HepG2 (cell line): ENCODE measurements around the gene DCC. TPM values are rescaled to one million over a fixed set of nuclear protein-coding genes. Genes with fewer than 3 reads are reported as not detected.

Experiments used
- ATAC-seq: fragments of 200-7000 bp; cut with Tn5 transposase; 3 replicates; pipeline ENCODE4 v1.9.1; 2020; ENCODE audit warnings: mild to moderate bottlenecking, moderate library complexity
- BruUV-seq: library from RNA; stranded (reverse); fragments of 400-500 nt; replicated peaks from 2 replicates; lab custom pipeline; 2021; lab: Mats Ljungman, UMichigan
- CTCF ChIA-PET: fragments of 300-600 bp; formaldehyde crosslinking; extraction: SDS; loops from one replicate; lab custom pipeline; 2021; ENCODE audit warnings: low total read pairs, inconsistent platforms, low intra/inter-chr PET ratio; lab: Yijun Ruan, JAX
- POLR2A ChIA-PET: fragments of 350-600 bp; sonication (Branson Sonifier 250); formaldehyde crosslinking; loops from one replicate; lab custom pipeline; 2020; ENCODE audit warnings: antibody characterized with exemption, inconsistent platforms; lab: Yijun Ruan, JAX
- DNase-seq: peaks from one replicate; pipeline ENCODE4 v3.0.0-alpha.2; 2015; ENCODE audit warnings: low spot score
- FAIRE-seq: peaks from 3 replicates; lab custom pipeline; 2011; peaks lifted over from hg19 to GRCh38; lab: Jason Lieb, UNC
- H2AFZ ChIP-seq: one replicate; pipeline ENCODE4 v1.6.1; 2011; ENCODE audit warnings: low read length, inconsistent platforms
- H3K27ac ChIP-seq: fragments of 300-600 bp; 3 replicates; pipeline ENCODE4 v1.8.0; 2011; ENCODE audit warnings: mixed run types, mild to moderate bottlenecking, mixed read lengths, low read length, inconsistent platforms; ENCODE audit not compliant: insufficient read depth; ENCODE audit errors: extremely low read length
- H3K27me3 ChIP-seq, 2 experiments: fragments of 200-600 bp in 1 of 2; 2 replicates in 1 of 2; 3 replicates in 1 of 2; pipeline versions ENCODE4 v1.6.0 to v1.8.0; 2011; ENCODE audit warnings: low read length in 2 of 2, mild to moderate bottlenecking in 2 of 2, moderate library complexity in 2 of 2, inconsistent platforms in 1 of 2; ENCODE audit not compliant: insufficient read depth in 2 of 2, control insufficient read depth in 1 of 2
- H3K36me3 ChIP-seq, 2 experiments: fragments of 200-600 bp in 1 of 2; replicated peaks in 1 of 2; 2 replicates in 1 of 2; 3 replicates in 1 of 2; pipeline versions ENCODE4 v1.5.1 to v1.8.0; 2011; ENCODE audit warnings: low read length in 2 of 2, inconsistent platforms in 1 of 2; ENCODE audit not compliant: insufficient read depth in 2 of 2, control insufficient read depth in 1 of 2
- H3K4me1 ChIP-seq: 2 replicates; pipeline ENCODE4 v1.5.1; 2012; ENCODE audit warnings: low read length, inconsistent platforms; ENCODE audit not compliant: insufficient read depth
- H3K4me2 ChIP-seq: 2 replicates; pipeline ENCODE4 v1.6.0; 2011; ENCODE audit warnings: low read depth, low read length, inconsistent platforms
- H3K4me3 ChIP-seq, 3 experiments: fragments of 200-600 bp in 1 of 3; sonication (generic), shearing (Covaris generic) in 1 of 3; replicated peaks in 1 of 3; 2 replicates each; pipeline ENCODE4 v1.5.1; 2011 to 2016; ENCODE audit warnings: low read length in 3 of 3, inconsistent platforms in 2 of 3, low read depth in 2 of 3, mild to moderate bottlenecking in 2 of 3, control low read depth in 1 of 3, mixed read lengths in 1 of 3; ENCODE audit not compliant: insufficient read depth in 1 of 3
- H3K79me2 ChIP-seq: one replicate; pipeline ENCODE4 v1.6.1; 2011; ENCODE audit warnings: low read length, inconsistent platforms; ENCODE audit not compliant: insufficient read depth
- H3K9ac ChIP-seq: 2 replicates; pipeline ENCODE4 v1.6.0; 2011; ENCODE audit warnings: mild to moderate bottlenecking, low read depth, low read length, inconsistent platforms; ENCODE audit not compliant: insufficient read depth
- H3K9me3 ChIP-seq: 2 replicates; pipeline ENCODE4 v1.5.1; 2012; ENCODE audit warnings: mild to moderate bottlenecking, low read length
- H4K20me1 ChIP-seq: 2 replicates; pipeline ENCODE4 v1.6.0; 2011; ENCODE audit warnings: inconsistent platforms, mild to moderate bottlenecking, low read length, moderate library complexity; ENCODE audit not compliant: insufficient read depth
- FLYWCH1 ChIP-seq: sonication (generic); formaldehyde crosslinking; IDR thresholded peaks from 2 replicates; pipeline ENCODE4 v1.8.1; 2023; ENCODE audit warnings: mild to moderate bottlenecking, missing genetic modification reagents
- KLF9 ChIP-seq: IDR thresholded peaks from 2 replicates; pipeline ENCODE4 v1.6.1; 2016; ENCODE audit warnings: low read depth
- NBN ChIP-seq: fragments of 450-650 bp; conservative IDR thresholded peaks from 2 replicates; pipeline ENCODE4 v1.6.1; 2017
- NFYB ChIP-seq: sonication (generic); formaldehyde crosslinking; IDR thresholded peaks from 2 replicates; pipeline ENCODE4 v1.4.0; 2020; ENCODE audit warnings: missing genetic modification reagents
- NR0B2 ChIP-seq: sonication (generic); formaldehyde crosslinking; IDR thresholded peaks from 2 replicates; pipeline ENCODE4 v1.4.0; 2020; ENCODE audit warnings: mild to moderate bottlenecking, missing genetic modification reagents
- PHF8 ChIP-seq: sonication (generic); formaldehyde crosslinking; IDR thresholded peaks from 2 replicates; pipeline ENCODE4 v1.5.0; 2020; ENCODE audit warnings: missing genetic modification reagents
- RELA ChIP-seq: sonication (generic); formaldehyde crosslinking; IDR thresholded peaks from 2 replicates; pipeline ENCODE4 v1.4.0; 2020; ENCODE audit warnings: missing genetic modification reagents
- REXO4 ChIP-seq: sonication (generic); formaldehyde crosslinking; IDR thresholded peaks from 2 replicates; pipeline ENCODE4 v1.8.0; 2022; ENCODE audit warnings: missing genetic modification reagents, mild to moderate bottlenecking, borderline replicate concordance
- THAP8 ChIP-seq: sonication (generic); formaldehyde crosslinking; IDR thresholded peaks from 2 replicates; pipeline ENCODE4 v1.5.1; 2020; ENCODE audit warnings: missing genetic modification reagents, mild to moderate bottlenecking, borderline replicate concordance
- ZBTB3 ChIP-seq: sonication (generic); formaldehyde crosslinking; IDR thresholded peaks from 2 replicates; pipeline ENCODE4 v1.4.0; 2020; ENCODE audit warnings: low read depth, mild to moderate bottlenecking, moderate library complexity, missing genetic modification reagents, borderline replicate concordance
- ZNF274 ChIP-seq: sonication (generic); formaldehyde crosslinking; IDR thresholded peaks from 2 replicates; pipeline ENCODE4 v1.5.1; 2020; ENCODE audit warnings: mild to moderate bottlenecking, missing genetic modification reagents
- ZNF33A ChIP-seq: sonication (generic); formaldehyde crosslinking; IDR thresholded peaks from 2 replicates; pipeline ENCODE4 v1.5.1; 2020; ENCODE audit warnings: missing genetic modification reagents, mild to moderate bottlenecking, moderate library complexity, borderline replicate concordance
- ZNF468 ChIP-seq: sonication (generic); formaldehyde crosslinking; IDR thresholded peaks from 2 replicates; pipeline ENCODE4 v1.8.0; 2022; ENCODE audit warnings: mild to moderate bottlenecking, moderate library complexity, missing genetic modification reagents
- ZNF513 ChIP-seq: sonication (generic); formaldehyde crosslinking; conservative IDR thresholded peaks from 2 replicates; pipeline ENCODE4 v1.5.0; 2020; ENCODE audit warnings: missing genetic modification reagents
- ZZZ3 ChIP-seq: sonication (generic); formaldehyde crosslinking; IDR thresholded peaks from 2 replicates; pipeline ENCODE4 v1.4.0; 2020; ENCODE audit warnings: missing genetic modification reagents, mild to moderate bottlenecking, borderline replicate concordance
- WGBS: methylation state at CpG from one replicate; pipeline ENCODE4 v1.1.6; 2017; ENCODE audit warnings: low lambda C conversion rate; 5-methylcytosine and 5-hydroxymethylcytosine counted together
- in situ Hi-C: cut with HindIII; loops from 2 replicates; pipeline ENCODE4 v1.10.0; 2017; ENCODE audit warnings: low pct_unique_long_range_greater_than_20kb; ENCODE audit not compliant: extremely low pct_ligation_motif_present
- intact Hi-C: fragments of 100-400 bp; cut with micrococcal nuclease; formaldehyde crosslinking; loops from one replicate; pipeline ENCODE4 v1.10.0; 2022; ENCODE audit not compliant: unreplicated experiment
- polyA plus RNA-seq, 8 experiments: library from polyadenylated mRNA; depleted of rRNA in 3 of 8; stranded (reverse) in 7 of 8; unstranded in 1 of 8; fragments of >200 nt; fragmentation: Illumina TruSeq in 4 of 8; extraction: Trizol in 4 of 8; gene quantifications; 2 replicates each; pipeline versions ENCODE4 v1.2.1 to v1.2.3, GENCODE V29; 2011 to 2016; ENCODE audit warnings: low read depth in 4 of 8, missing spikeins in 1 of 8, mixed read lengths in 1 of 8; ENCODE audit not compliant: insufficient read depth in 1 of 8
- total RNA-seq, 5 experiments: library from RNA; depleted of rRNA; stranded (reverse); fragments of >200 nt; fragmentation: Illumina TruSeq; extraction: Trizol; gene quantifications; 2 replicates each; pipeline ENCODE4 v1.2.3, GENCODE V29; 2016; ENCODE audit warnings: low read depth in 1 of 5

The DCC gene
- total and polyA plus RNA-seq, 2 of the 13 experiments (the other 11 are each of a cell fraction or from before 2014, with no cell fraction given), result not detected

GRCh38 chr18:53319628-53320027 is 979.6 kb downstream of the DCC start:
- intact Hi-C loops, result no loop called here
- Histone ChIP-seq H3K9ac (no peak overlapping the region), H3K27ac (no peak overlapping the region), H3K4me3 (no peak overlapping the region), H3K27me3 (no peaks in the 10 kb centered on the region), H3K36me3 (no peaks in the 10 kb centered on the region), H2AFZ (no peak overlapping the region), H3K79me2 (no peaks in the 10 kb centered on the region), H3K4me2 (no peak overlapping the region), H4K20me1 (no peaks in the 10 kb centered on the region), H3K9me3 (peaks cover 28% of the 10 kb centered on the region), H3K4me1 (no peaks in the 10 kb centered on the region)
- WGBS, result 0% methylated on average over 2 of the region's 2 CpGs
- ATAC-seq (no peak), DNase-seq (no peak), FAIRE-seq (no peak)
- ChIA-PET POLR2A (no interaction called here), CTCF (no interaction called here)
- BruUV-seq, result no TSS peak
- in situ Hi-C loops, result loop anchor here (25.0 kb wide), 1 partner anchor 93 kb away; no protein-coding TSS in a partner anchor
- TF ChIP-seq ZNF468 (no peak), RELA (CRISPR knock-in tag) (no peak), REXO4 (no peak), PHF8 (CRISPR knock-in tag) (no peak), ZNF33A (CRISPR knock-in tag) (no peak), FLYWCH1 (CRISPR knock-in tag) (no peak), ZBTB3 (CRISPR knock-in tag) (no peak), NR0B2 (CRISPR knock-in tag) (no peak), ZNF513 (CRISPR knock-in tag) (no peak), NBN (no peak), ZNF274 (CRISPR knock-in tag) (no peak), KLF9 (CRISPR knock-in tag) (no peak), THAP8 (CRISPR knock-in tag) (no peak), NFYB (CRISPR knock-in tag) (no peak), ZZZ3 (no peak)
